Measurements from ENCODE around the gene RIC8B. TPM values are rescaled to one million over a fixed set of nuclear protein-coding genes. Genes with fewer than 3 reads are reported as not detected.
"Not testable (repeated sequence)": the region's sequence is repeated elsewhere in the genome, so short reads cannot be mapped to it uniquely, and the experiment has no call there.

RIC8B gene
- total RNA-seq, 1 donor from 2014 or later, result 33.8 TPM

- peak; percentile 22 for DNase-seq (ENCODE audit: low read depth, low spot score)
- peak overlapping the region; percentile 38 for H3K4me3 Mint-ChIP-seq
- H3K4me1 Mint-ChIP-seq, result peaks cover 51% of the 10 kb centered on the region
- H3K9me3 Mint-ChIP-seq, result no peaks in the 10 kb centered on the region
- H3K27me3 Mint-ChIP-seq (ENCODE audit: low read depth), result no peaks in the 10 kb centered on the region
- peak overlapping the region; percentile 39 for H3K27ac Mint-ChIP-seq (ENCODE audit: unreplicated experiment)
- no peak for TF ChIP-seq CTCF (conservative IDR thresholded peaks at IDR 0.05)
- no peaks in the 10 kb centered on the region for H3K36me3 Mint-ChIP-seq (ENCODE audit: low read depth)
Observed at GRCh38 chr12:106917503-106917902, 143.0 kb downstream of the RIC8B start.

GRCh38 chr12:106918746-106919145 lies 144.3 kb downstream of the RIC8B start:
- TF ChIP-seq CTCF (conservative IDR thresholded peaks at IDR 0.05), result peak; percentile 71
- Mint-ChIP-seq H3K27ac (ENCODE audit: unreplicated experiment) (no peak overlapping the region), H3K27me3 (ENCODE audit: low read depth) (no peaks in the 10 kb centered on the region), H3K36me3 (ENCODE audit: low read depth) (no peaks in the 10 kb centered on the region), H3K4me3 (peak overlapping the region; percentile 32), H3K9me3 (no peaks in the 10 kb centered on the region), H3K4me1 (peaks cover 42% of the 10 kb centered on the region)
- peak; percentile 28 for DNase-seq (ENCODE audit: low read depth, low spot score)

DNA sequence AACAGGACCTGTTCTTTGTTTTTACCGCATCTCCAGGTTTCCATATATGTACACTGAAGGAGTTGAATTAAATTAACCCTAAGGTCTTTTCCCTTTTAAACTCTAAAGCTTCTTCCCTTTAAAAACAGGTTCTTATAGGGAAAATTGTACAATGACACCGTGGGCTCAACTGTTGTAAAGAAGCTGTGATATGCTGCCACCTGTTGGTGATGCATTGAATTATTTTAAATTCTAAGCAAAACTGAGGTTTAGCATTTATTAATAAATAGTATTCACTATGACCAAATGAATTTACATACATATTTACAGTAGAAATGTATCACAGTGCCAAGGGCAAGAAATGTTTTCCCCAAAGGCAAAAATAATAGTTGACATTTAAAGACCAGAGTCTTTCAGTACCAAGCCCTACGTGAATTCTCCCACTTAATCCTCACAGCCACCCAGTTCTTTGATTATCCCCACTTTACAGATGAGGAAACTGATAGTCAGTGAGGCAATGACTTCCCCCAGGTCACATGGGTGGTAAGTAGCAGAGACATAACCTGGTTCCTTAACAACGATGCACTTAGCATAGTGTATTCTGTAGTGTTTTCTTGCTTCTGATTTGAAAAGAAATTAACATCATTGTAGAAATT lies 145.5 kb downstream of the RIC8B start:
- H3K27ac Mint-ChIP-seq (ENCODE audit: unreplicated experiment), result no peak overlapping the region
- H3K4me3 Mint-ChIP-seq, result no peak overlapping the region
- H3K27me3 Mint-ChIP-seq (ENCODE audit: low read depth), result no peaks in the 10 kb centered on the region
- no peaks in the 10 kb centered on the region for H3K36me3 Mint-ChIP-seq (ENCODE audit: low read depth)
- TF ChIP-seq CTCF (conservative IDR thresholded peaks at IDR 0.05), result peak; percentile 93
- H3K9me3 Mint-ChIP-seq, result peaks cover 5% of the 10 kb centered on the region
- H3K4me1 Mint-ChIP-seq, result peaks cover 41% of the 10 kb centered on the region
- DNase-seq (ENCODE audit: low read depth, low spot score), result peak; percentile 33

DNA sequence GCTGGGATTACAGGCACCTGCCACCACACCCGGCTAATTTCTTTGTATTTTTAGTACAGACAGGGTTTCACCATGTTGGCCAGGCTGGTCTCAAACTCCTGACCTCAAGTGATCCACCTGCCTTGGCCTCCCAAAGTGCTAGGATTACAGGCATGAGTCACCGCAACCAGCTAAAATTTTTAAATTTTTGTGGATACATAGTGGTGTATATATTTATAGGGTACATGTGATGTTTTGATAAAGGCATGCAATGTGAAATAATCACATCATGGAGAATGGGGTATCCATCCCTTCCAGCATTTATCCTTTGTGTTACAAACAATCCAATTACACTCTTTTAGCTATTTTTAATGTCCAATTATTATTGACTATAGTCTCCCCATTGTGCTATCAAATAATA lies 147.5 kb downstream of the RIC8B start:
- not testable (repeated sequence) for DNase-seq (ENCODE audit: low read depth, low spot score); H3K4me3 Mint-ChIP-seq; H3K27me3 Mint-ChIP-seq (ENCODE audit: low read depth); H3K9me3 Mint-ChIP-seq; H3K36me3 Mint-ChIP-seq (ENCODE audit: low read depth); H3K27ac Mint-ChIP-seq (ENCODE audit: unreplicated experiment)
- H3K4me1 Mint-ChIP-seq, result peaks cover 27% of the 10 kb centered on the region

GRCh38 chr12:106923594-106923993 lies 149.1 kb downstream of the RIC8B start:
- peaks cover 11% of the 10 kb centered on the region for H3K4me1 Mint-ChIP-seq
- not testable (repeated sequence) for H3K36me3 Mint-ChIP-seq (ENCODE audit: low read depth); H3K27me3 Mint-ChIP-seq (ENCODE audit: low read depth)

GRCh38 chr12:106924268-106924861 lies 149.9 kb downstream of the RIC8B start:
- DNase-seq (ENCODE audit: low read depth, low spot score), result no peak
- H3K27me3 Mint-ChIP-seq (ENCODE audit: low read depth), result peaks cover 2% of the 10 kb centered on the region
- no peak overlapping the region for H3K27ac Mint-ChIP-seq (ENCODE audit: unreplicated experiment)
- TF ChIP-seq CTCF (conservative IDR thresholded peaks at IDR 0.05), result no peak
- peaks cover 4% of the 10 kb centered on the region for H3K4me1 Mint-ChIP-seq
- peaks cover 5% of the 10 kb centered on the region for H3K9me3 Mint-ChIP-seq
- no peak overlapping the region for H3K4me3 Mint-ChIP-seq
- no peaks in the 10 kb centered on the region for H3K36me3 Mint-ChIP-seq (ENCODE audit: low read depth)

More at GRCh38 chr12:106923594-106923993, 149.1 kb downstream of the RIC8B start:
- H3K27ac Mint-ChIP-seq (ENCODE audit: unreplicated experiment); H3K9me3 Mint-ChIP-seq; H3K4me3 Mint-ChIP-seq; DNase-seq (ENCODE audit: low read depth, low spot score): not testable (repeated sequence)

Measured in neural crest cell (in vitro differentiated cells).